Measurements from ENCODE around the gene CA11.

The CA11 gene

DNA sequence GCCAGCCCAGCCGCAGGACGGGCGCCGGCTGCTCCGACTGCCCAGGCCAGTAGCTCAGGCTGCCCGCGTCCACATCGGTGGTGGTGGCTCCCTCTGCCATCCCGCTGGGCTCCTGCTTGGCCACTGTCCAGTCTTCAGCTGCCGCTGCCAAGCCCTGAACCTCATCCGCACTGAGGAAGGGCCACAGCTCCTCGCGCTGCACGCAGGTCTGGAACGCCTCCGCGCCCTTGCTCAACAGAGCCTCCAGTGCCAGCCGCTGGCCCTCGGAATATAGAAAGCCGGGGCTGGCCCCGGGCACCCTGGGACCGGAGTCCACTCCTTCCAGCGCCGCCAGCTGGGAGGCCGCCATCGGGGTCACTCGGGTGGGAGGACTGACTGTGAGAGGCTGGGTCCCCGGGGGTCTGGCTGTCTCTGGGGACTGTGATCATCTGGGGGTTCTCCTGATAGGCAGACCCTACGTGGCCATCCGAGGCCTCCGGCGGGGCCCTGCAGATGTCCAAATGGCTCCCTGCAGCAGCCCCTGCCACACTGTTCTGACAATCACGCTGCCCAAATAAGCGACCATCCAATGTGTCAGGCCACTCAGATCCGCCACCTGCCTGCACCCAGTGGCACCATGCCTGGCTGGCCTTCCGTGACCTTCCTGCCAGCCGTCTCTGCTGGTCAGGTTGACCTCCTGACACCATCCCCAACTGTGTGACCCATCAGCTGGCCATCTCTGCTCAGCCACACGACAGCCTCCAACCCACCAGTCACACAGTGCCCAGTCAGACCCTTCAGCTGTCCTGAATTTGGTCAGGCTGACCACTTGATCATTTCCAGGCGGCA is 32.7 kb downstream of the CA11 start:
- no peak for DNase-seq (ENCODE audit: low read depth)

DNA sequence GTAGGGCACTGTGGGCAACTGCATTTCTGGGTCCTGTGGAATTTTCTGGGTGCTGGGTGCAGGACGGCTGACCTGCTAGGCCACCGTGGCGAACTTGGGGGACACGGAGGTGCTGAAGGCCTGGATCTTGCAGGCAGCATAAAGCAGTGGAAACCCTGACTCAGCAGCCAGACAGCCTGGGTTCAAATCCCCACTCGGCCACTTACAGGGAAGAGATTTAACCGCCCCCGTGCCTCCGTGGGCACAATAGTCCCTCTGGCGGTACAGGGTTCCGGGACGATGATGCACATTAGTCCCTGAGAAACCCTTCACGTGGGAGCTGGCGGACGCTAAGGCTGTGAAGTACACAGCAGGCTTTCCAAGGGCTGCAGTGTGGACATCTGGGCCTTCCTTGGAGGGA is 34.1 kb downstream of the CA11 start:
- DNase-seq (ENCODE audit: low read depth): no peak

DNA sequence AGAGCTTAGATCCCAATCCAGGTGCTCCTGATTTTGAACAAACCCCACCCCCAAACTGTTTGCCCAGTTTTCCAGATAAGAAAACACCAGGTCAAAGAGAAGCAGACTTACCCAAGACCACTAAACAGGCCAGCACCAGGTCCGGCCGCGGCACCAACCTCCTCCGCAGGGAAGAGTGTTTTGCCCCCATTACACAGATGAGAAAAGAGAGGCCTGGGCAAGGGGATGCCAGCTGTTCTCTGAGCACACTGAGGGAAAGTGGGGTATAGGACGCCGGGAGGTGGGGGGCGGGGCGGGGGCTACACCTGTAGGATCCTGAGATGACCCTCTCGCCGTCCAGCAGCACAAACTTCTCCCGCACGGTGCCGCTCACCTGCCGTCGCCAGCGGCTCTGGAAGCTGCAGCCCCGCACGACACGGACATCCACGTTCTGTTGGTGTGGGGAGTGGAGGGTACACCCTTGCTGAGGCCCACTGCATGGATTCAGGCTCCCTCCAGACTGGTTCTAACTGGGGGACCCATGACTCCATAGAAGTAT is 36.3 kb downstream of the CA11 start:
- DNase-seq (ENCODE audit: low read depth): no peak

DNA sequence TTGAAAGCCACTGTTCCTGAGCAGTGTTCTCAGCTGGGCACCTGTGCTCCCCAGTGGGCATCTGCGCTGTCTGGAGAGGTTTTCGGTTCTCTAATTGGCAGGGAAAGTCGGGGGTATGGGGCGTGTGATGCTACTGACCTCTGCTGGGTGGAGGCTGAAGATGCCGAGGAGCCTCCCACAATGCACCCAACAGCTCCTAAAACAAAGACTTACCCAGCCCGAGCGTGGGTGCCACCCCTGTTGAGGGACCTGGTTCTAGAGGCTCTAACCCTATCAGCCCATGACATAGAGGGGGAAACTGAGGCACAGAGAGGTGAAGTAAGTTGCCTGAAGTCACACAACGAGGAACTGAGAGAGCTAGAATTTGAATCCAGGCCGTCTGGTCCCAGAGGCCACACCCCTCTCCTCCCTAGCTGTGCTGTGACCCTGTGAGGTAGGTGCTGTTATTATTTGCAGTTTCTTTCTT is 37.2 kb downstream of the CA11 start:
- no peak for DNase-seq (ENCODE audit: low read depth)

DNA sequence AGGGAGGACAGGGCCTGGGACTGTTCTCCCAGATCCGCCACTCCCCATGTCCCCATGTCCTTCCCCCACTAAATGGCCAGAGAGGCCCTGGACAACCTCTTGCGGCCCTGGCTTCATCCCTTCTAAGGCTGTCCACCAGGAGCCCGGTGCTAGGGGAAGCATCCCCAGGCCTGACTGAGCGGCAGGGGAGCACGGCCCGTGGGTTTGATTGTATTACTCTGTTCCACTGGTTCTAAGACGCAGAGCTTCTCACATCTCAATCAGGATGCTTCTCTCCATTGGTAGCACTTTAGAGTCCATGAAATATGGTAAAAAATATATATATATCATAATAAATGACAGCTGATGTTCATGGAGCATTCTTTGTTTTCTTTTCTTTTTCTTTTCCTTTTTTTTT is 38.6 kb downstream of the CA11 start:
- DNase-seq (ENCODE audit: low read depth): no peak

DNA sequence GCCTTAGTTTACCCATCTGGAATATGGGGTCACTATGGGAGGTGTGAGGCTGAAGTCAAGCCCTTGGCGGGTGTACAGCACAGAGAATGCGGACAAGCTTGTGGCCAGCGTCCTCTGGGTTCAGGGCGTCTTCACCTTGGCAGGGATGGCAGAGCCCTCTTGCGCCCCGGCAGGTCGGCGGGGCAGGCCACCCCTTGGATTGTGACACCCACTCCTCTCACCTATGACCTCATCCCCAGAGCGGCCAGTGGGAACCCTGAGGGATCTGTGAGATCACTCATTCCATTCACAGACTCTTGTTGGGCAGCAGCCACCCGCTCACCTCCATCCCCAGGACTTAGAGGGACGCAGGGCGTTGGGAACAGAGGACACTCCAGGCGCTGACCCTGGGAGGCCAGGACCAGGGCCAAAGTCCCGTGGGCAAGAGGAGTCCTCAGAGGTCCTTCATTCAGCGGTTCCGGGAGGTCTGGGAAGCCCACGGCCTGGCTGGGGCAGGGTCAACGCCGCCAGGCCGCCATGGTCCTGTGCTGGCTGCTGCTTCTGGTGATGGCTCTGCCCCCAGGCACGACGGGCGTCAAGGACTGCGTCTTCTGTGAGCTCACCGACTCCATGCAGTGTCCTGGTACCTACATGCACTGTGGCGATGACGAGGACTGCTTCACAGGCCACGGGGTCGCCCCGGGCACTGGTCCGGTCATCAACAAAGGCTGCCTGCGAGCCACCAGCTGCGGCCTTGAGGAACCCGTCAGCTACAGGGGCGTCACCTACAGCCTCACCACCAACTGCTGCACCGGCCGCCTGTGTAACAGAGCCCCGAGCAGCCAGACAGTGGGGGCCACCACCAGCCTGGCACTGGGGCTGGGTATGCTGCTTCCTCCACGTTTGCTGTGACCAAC is 39.3 kb downstream of the CA11 start, which contains the start of gene SPACA4:
Gene SPACA4, plus strand, starts transcription at position 280 of the 896 bp plus-strand sequence. Its CDS starts 237 bp downstream, at position 517.
- DNase-seq (ENCODE audit: low read depth): no peak

DNA sequence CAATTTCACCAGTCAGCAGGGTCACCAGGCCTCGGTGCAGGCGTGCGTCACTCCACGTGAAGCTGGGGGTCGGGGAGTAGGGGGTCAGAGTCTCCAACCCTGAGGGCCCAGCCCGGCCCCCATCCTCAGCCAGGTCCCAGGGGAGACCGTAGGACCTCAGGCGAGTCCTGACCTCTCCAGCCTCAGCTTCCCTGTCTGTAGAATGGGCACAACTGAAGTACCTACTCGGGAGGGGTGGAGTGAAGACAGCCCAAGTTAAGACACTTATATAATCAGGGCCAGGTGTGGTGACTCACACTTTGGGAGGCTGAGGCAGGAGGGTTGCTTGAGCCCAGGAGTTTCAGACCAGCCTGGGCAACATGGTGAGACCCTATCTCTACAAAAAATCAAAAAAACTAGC is 42.1 kb downstream of the CA11 start:
- no peak for DNase-seq (ENCODE audit: low read depth)

DNA sequence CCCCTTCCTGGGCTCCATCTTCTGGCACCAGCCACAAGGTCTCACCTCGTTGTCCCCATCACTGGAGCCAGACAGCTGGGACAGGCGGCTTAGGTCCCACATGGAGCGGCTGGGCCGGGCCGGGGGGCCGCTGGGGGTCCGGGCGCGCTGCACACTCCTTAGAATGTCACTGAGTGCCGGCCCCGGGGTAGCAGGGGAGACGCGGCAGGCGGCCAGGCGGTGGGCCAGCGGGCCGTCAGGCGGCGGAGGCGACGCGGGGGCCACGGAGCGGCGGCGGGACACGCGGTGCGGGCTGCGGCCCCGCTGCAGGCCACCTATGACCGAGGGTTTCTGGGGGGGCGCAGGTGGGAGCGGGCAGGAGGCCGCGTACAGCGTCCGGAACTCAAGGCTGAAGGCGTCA is 42.5 kb downstream of the CA11 start:
- DNase-seq (ENCODE audit: low read depth): no peak

DNA sequence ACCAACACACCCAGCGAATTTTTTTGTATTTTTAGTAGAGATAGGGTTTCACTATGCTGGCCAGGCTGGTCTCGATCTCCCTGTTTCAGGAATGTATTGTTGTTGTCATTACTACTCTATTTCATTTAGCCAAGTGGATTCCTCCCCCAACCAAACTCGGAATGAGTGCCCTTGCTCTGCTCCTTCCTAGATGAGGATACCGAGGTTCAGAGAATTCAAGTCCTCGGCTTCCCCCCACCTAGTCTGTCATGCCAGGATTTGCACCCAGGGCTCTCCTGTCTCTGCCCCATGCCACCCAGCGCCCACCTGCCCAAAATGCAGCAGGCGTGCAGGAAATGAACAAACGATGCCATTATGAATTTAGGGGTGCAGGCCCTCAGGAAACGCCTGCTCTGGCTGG is 43.0 kb downstream of the CA11 start:
- no peak for DNase-seq (ENCODE audit: low read depth)

DNA sequence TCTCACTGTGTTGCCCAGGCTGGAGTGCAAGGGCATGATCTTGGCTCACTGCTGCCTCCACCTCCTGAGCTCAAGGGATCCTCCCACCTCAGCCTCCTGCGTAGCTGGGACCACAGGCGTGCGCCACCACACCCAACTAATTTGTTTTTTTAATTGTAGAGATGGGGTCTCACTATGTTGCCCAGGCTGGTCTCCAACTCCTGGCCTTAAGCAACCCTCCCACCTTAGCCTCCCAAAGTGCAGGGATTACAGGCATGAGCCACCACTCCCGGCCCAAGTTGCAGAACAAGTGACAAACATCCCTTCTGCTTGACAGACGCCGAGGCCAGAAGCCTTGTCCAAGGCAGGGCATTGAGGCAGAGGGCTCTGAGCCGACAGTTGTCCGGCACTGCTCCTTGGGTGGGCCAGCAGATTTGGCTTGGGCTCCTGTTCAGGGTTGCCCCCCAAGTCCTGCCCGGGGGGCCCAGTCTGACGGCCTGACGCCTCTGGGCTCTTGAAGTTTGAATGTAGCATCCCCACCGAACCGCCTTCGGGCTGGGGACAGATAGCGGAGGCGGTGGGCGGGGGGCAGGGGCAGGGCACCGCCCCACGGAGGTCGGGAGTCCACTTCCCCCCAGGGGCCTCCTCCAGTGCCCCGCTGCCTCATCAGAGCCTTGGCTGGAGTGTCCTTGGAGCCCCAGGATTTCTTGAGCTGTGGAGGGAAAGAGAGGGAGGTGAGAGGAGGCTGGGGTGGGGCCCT is 45.1 kb downstream of the CA11 start:
- no peak for DNase-seq (ENCODE audit: low read depth)

DNA sequence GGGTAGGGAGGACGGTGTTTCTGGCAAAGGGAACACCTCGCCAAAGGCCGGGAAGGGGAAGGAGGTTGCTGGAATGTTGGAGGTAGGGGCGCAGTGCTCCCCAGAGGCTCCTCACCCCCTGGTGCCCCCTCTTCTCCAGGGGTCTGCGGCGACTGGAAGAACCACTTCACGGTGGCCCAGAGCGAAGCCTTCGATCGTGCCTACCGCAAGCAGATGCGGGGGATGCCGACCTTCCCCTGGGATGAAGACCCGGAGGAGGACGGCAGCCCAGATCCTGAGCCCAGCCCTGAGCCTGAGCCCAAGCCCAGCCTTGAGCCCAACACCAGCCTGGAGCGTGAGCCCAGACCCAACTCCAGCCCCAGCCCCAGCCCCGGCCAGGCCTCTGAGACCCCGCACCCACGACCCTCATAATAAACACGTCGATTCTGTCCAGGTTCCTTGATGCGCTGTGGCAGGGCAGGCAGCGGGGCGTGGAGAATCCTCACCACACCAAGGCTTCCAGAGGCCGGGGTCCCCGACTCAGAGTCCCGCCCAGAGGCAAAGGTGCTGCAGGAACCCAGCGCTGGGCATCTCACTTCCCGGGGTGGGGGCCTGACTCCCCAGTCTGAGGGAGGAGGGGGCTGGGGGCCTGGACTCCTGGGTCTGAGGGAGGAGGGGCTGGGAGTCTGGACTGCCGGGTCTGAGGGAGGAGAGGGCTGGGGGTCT is 46.8 kb downstream of the CA11 start:
- no peak for DNase-seq (ENCODE audit: low read depth)

DNA sequence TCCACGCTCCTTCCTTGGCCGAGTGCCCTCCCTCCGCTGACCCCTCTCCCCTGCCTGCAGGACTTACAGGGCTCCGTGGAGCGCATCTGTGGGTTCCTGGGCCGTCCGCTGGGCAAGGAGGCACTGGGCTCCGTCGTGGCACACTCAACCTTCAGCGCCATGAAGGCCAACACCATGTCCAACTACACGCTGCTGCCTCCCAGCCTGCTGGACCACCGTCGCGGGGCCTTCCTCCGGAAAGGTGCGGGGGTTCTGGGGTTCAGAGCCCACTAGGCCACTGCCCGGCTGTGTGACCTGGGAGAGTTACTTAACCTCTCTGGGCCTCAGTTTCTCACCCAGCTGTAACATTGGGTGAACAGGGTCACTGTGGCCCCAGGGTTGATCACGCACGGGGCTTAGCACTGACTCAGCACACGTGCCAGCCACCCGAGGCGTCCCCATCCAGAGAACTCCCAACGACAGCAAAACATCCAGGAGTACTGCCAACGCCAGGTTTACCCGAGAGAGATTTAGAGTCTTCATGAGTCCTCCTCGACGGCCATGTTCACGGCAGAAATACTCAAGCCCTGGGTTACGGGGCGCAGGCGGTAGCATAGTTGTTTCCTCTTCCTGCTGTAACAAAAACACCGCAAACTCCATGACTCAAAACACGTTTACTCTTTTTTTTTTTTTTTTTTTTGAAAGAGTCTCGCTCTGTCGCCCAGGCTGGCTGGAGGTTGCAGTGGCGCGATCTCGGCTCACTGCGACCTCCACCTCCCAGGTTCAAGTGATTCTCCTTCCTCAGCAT is 49.1 kb downstream of the CA11 start:
- DNase-seq (ENCODE audit: low read depth): no peak

DNA sequence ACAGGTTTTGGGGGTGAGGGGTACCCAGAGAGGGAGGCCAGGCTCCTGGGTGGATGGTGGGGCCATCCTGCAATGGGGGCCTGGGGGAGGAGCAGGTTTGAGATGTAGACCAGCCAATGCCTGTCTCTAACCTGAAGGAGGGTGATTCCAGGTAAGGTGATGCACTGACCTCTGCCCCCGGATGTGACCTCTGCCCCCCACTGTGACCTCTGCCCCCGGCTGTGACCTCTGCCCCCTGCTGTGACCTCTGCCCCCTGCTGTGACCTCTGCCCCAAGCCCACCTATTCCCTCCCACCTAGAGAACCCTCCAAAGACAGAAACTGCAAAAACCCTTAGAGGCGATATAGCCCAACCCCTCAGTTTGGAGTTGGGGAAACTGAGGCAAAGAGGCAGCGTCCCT is 49.8 kb downstream of the CA11 start:
- DNase-seq (ENCODE audit: low read depth): no peak

DNA sequence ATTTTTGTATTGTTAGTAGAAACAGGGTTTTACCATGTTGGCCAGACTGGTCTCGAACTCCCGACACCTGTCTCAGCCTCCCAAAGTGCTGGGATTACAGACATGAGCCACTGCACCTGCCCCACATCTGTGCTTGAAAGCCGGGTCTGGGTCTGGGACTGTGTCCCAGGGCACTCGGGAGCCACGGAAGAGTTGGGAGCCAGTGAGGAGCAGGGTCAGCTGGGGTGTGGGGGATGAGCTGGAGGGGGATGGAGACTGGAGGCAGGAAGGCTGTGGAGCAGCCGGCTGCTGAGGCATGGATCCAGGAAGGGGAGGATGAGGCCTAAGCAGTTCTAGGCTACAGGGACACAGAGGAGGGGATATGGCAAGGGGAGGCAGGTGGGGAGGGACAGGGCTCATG is 50.2 kb downstream of the CA11 start:
- no peak for DNase-seq (ENCODE audit: low read depth)

DNA sequence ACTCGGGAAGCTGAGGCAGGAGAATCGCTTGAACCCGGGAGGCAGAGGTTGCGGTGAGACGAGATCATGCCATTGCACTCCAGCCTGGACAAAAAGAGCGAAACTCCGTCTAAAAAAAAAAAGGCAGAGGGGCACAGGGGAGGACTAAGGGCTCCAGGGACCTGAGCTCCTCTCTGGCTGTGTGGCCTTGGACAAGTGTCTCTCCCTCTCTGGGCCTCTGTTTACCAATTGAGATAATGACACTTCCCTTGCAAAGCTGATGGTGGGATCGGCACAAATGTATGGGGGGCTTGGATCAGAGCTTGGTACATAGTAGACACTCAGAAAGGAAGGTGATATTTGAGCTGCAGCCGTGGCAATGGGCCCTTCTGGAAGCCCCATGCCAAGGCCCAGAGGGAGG is 50.8 kb downstream of the CA11 start:
- DNase-seq (ENCODE audit: low read depth): no peak

DNA sequence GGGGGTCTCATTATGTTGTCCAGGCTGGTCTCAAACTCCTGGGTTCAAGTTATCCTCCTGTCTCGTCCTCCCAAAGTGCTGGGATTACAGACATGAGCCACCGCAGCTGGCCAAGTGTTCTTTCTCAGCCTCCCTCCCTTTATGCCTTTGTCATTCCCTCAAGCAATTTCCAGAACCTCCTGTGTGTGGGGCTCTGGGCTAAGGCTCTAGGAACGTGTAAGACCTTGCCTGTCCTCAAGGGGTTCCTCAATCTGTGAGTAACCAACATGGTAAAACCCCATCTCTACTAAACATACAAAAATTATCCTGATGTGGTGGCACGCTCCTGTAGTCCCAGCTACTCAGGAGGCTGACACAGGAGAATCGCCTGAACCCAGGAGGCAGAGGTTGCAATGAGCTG is 55.0 kb downstream of the CA11 start:
- no peak for DNase-seq (ENCODE audit: low read depth)

DNA sequence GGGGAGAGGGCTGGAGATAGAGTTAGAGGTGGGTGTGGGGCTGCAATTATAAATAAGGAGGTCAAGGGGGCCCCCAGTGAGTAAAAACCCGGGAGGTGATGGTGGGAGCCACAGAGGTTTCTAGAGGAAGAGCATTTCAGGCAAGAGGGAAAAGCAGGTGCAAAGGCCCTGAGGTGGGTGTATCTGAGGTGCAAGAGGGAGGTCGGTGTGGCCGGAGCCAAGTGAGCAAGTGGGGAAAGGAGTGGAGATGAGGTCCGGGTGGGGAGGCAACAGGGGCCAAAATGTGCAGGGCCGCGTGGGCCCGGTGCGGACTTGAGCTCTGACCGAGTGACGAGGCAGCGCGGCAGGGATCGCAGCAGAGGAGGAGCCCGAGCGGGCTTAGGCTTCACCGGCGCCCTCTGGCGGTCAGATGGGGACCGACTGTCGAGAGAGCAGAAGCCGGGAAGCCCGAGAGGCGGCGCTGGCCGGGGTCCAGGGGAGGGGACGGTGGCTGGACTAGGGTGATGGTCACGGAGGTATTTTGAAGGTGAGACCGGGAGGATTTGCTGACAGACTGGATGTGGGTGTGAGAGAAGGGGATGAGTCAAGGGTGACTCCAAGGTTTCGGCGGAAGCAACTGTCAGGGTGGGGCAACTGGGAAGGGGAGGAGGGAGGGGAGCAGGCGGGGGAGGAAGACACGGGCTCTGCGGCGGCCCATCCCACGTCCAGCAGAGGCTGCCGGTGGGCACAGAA is 57.2 kb downstream of the CA11 start:
- peak; percentile 77 for DNase-seq (ENCODE audit: low read depth)
